Hindlimb muscle (tissue), 1 donor: ENCODE measurements around the gene DLGAP5. TPM values are rescaled to one million over a fixed set of nuclear protein-coding genes. Genes with fewer than 3 reads are reported as not detected.

Experiments used
- DNase-seq: peaks from one replicate; pipeline ENCODE4 v3.0.0-alpha.2; 2013
- polyA plus RNA-seq: library from polyadenylated mRNA; unstranded; fragments of 120-200 nt; gene quantifications from one replicate; pipeline ENCODE4 v1.2.1, GENCODE V29; 2013; ENCODE audit not compliant: insufficient read length

Gene DLGAP5
- polyA plus RNA-seq, 1 donor: 8.3 TPM

DNA sequence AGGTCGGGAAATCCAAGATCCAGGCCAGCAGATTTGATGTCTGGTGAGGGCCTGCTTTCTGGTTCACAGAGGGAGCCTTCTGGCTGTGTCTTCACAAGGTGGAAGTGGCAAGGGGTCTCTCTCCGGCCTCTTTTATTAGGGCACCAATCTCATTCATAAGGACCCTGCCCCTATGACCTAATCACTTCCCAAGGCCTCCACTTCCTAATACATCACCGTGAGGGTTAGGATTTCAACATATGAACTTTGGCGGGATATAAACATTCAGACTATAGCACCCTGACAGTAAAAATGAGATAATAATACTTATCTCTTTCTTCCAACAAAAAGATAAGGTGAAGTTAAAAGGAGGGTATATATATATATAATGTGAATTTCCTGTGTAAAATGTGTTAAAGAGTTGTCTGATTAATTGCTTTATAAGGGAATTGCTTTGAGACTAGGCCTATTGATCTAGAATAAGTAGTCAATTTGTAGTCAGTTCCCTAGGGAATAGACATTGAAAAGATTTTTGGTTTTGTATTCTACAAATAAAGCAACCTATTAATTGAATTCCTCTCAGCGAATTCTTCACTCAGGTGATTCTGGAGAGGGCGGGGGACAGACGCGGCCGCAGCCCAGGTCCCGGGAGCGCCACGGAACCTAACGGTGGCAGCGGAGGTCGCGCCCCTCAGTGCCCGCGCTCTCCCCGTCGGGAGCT, 62.8 kb downstream of the DLGAP5 start:
- no peak for DNase-seq

GRCh38 chr14:55127460-55127951, 63.9 kb downstream of the DLGAP5 start:
- DNase-seq: no peak

DNA sequence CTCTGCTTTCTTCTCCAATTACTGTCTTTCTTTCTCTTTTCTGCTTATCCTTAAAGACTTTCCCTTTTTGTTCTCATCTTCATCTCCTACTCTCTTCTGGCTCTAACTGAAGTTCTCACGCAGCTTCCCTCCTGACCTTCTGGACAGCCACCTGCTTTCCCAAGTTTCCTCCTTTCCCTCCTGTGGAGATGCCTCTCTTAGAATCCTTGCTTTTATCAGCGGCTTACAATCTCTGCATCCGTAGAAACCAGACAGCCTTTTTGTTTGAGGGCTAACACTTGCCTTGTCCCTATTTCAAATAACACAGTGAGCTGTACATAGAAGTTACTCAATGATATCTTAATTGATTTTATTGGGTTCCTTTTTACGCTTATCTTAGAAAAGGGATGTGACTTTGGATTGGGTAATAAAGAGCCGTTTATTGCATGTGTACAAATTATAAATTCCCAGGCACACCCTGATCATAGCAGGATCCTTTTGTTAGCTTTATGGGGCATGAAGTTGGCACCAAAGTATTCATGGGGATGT, 64.4 kb downstream of the DLGAP5 start:
- no peak for DNase-seq

DNA sequence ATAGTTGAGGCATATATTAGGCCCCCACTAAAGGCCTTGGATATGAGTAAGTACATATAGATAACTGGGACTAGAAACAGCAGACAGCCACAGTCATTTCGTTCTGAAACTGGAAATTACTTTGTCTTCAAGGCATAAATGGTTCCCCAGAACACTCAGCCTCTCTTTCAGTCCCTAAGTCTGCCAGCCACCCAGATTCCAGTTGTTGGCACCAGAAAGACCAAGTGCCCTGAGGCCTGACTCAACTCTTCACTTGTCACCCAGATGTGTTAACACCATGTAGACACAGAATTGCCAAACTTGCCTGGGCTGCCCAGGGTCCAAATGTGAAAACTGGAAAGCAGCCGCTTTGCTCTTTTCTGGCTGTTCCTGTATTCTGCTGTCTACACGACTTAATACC, 65.4 kb downstream of the DLGAP5 start:
- no peak for DNase-seq

DNA sequence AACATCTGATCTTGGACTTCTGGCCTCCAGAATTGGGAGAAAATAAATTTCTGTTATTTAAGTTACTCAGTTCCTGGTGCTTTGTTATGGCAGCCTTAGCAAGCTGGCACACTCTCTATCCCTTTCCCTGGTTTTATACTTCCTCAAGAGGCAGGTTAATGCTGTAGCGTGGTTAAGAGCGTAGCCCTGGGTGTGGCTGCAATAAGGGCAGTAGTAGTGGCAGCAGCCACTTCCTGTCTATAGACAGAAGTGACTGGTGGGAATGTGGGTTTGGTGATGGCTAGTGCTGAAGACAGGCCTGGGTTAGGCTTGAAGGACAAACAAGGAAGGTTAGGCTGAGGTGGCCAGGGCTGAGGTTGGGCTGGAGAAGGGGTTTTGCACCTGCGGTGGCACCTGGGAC, 66.0 kb downstream of the DLGAP5 start:
- DNase-seq: no peak

- no peak for DNase-seq
These were observed 66.5 kb downstream of the DLGAP5 start for GRCh38 chr14:55124774-55125386.

- no peak for DNase-seq
These were observed 67.3 kb downstream of the DLGAP5 start for GRCh38 chr14:55123852-55124639.

- DNase-seq: no peak
These were observed 68.3 kb downstream of the DLGAP5 start for GRCh38 chr14:55123101-55123500.

DNA sequence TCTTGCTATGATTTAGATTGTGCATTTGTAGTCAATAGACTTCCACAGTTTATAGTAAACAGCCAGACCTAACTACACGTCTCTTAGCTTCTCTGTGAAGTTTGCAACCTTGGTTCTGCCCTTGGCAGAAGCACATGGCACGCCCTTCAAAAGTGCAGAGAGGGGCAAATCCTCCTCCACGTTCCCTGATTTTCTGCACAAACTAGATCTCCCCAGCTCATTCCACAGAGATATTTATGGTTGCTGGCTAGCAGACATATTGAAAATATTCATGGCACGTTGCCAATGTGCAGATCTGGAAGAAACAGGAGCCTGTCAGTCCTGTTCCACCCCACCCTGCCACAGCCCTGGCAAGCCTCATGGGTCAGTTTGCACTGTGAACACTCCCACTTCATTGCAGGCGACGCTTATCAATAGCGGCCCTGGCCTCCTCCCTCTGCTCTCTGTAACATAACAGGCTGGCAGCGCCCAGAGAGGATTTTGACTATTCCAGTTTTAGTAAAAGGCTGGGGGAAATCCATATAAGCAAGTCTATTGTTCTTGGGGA, 68.9 kb downstream of the DLGAP5 start:
- DNase-seq: no peak

GRCh38 chr14:55121628-55122439, 69.6 kb downstream of the DLGAP5 start:
- no peak for DNase-seq

GRCh38 chr14:55120571-55121495, 70.6 kb downstream of the DLGAP5 start:
- no peak for DNase-seq

- no peak for DNase-seq
These were observed 72.6 kb downstream of the DLGAP5 start for GRCh38 chr14:55118761-55119160.

DNA sequence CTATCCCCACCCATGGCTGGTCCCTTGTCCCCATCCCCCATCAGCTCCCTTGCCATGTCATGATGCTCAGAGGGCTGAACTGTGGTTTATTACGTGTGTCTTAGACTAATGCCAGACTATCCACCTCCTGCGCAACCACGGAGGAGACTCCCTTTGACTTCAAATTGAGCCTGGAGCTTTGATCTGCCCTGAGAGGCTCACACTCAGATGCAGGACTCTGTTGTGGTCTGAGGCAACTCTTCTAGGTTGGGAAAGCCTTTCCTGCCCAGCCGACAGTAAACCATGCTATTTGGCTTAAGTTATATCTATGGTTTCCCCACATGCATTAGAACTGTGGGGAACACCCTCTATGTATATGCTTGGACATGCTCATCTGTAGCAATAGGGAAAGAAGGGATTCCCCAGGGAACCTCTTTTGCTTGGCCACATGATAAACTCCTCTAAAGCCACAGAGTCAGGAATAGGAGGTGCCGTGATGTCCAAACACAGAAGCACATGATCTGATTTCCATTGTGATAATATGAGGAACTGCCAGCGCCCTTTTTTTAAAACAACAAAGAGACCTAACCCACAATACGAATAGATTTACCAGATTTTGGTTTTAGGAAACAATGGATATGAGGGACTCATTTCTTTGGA, 73.5 kb downstream of the DLGAP5 start:
- no peak for DNase-seq

- DNase-seq: no peak
These were observed 74.9 kb downstream of the DLGAP5 start for GRCh38 chr14:55116246-55117030.

DNA sequence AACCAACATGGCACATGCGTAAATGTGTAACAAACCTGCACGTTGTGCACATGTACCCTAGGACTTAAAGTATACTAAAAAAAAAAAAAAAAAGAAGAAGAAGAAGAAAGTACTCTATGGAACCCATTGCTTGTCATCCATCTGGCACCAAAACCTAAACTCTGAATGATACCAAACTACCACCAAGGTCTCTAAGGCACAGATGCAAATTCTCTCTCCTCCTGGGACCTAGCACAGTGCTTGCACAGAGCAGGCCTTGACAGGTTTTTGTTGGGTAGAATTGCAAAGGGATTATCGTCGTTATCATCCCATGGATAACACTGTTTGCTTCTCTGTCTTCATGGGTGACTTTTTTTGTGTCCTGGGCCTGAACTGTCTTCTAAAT, 75.5 kb downstream of the DLGAP5 start:
- no peak for DNase-seq

- DNase-seq: no peak
These were observed 75.9 kb downstream of the DLGAP5 start for GRCh38 chr14:55115460-55115859.

GRCh38 chr14:55114720-55115119, 76.7 kb downstream of the DLGAP5 start:
- DNase-seq: no peak

DNA sequence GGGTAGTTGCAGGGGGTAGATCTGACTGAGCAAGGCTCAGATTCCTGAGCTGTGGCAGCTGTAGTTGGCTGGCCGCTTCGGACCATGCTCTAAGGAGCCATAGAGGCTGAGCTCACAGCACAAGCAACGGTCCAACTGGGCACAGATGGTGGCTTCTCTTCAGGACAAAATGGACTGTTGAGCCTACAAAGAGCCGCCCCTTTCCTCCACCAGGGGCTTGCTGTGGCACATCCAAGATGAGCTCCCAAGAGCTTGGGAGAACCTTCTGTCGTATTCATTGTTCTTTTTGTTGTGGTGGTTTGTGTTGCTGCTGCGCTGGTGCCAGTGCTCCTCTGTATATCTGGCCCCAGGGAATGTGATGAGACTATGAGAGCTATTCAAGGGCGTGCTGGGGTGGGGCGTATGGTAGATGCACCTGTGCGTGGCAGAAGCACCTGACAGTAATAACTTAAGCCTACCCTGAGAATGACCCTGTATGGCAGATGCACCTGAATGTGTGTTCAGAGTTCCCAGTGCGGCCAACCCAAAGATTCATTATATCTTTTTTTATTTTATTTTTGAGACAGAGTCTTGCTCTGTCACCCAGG, 80.2 kb downstream of the DLGAP5 start:
- no peak for DNase-seq

- DNase-seq: no peak
These were observed 81.5 kb downstream of the DLGAP5 start for GRCh38 chr14:55109836-55110235.
